ENCODE measurements around the gene CLPTM1. TPM values are rescaled to one million over a fixed set of nuclear protein-coding genes. Genes with fewer than 3 reads are reported as not detected.
"Not testable (repeated sequence)": the region's sequence is repeated elsewhere in the genome, so short reads cannot be mapped to it uniquely, and the experiment has no call there.

CLPTM1 gene
- polyA plus RNA-seq, 1 of the 3 experiments (the other 2 are of a cell fraction) = 86.5 TPM

DNA sequence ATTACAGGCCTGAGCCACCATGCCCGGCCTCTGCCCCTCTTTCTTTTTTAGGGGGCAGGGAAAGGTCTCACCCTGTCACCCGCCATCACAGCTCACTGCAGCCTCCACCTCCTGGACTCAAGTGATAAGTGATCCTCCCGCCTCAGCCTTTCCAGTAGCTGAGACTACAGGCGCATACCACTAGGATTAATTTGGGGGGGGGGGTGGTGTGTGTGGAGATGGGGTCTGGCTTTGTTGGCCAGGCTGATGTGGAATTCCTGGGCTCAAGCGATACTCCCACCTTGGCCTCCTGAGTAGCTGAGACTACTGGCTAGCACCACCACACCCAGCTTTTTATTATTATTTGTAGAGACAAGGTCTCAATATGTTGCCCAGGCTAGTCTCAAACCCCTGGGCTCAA lies 45.4 kb upstream of the CLPTM1 start:
- H3K36me3 ChIP-seq (replicated peaks in 1 of 2; ENCODE audit: control insufficient read depth in 1 of 2, insufficient read depth in 2 of 2, low read length in 1 of 2) = no peaks in the 10 kb centered on the region
- H3K27me3 ChIP-seq (ENCODE audit: insufficient read depth) = no peaks in the 10 kb centered on the region
- no peaks in the 10 kb centered on the region for H3K9me2 ChIP-seq
- H3K4me2 ChIP-seq = no peak overlapping the region; the same call in 1 of the 2 replicates
- peaks cover 5% of the 10 kb centered on the region for H3F3A ChIP-seq (replicated peaks; ENCODE audit: insufficient read depth)
- H3K79me2 ChIP-seq (ENCODE audit: insufficient read depth) = no peaks in the 10 kb centered on the region
- H4K20me1 ChIP-seq (ENCODE audit: insufficient read depth) = no peaks in the 10 kb centered on the region
- ChIA-PET POLR2A (interaction anchor here (1.2 kb wide), 1 partner anchor 39 kb away, joined by 3 read pairs; no protein-coding TSS in a partner anchor), CTCF (interaction anchor here (6.2 kb wide), 1 partner anchor 41 kb away, joined by 57 read pairs; no protein-coding TSS in a partner anchor)
- no peaks in the 10 kb centered on the region for H3K9me3 ChIP-seq
- 100% methylated on average over 4 of the region's 5 CpGs for WGBS (ENCODE audit: low lambda C conversion rate)
- H2AFZ ChIP-seq (ENCODE audit: low read depth) = no peak overlapping the region
- H3K27ac ChIP-seq (ENCODE audit: low read depth in 2 of 2, low read length in 1 of 2) = no peak overlapping the region; a peak in 1 of 4 replicates
- H3K4me3 ChIP-seq (ENCODE audit: low read depth in 2 of 2, low read length in 1 of 2) = no peak overlapping the region
- no peak for DNase-seq
- peaks cover 4 to 12% of the 10 kb centered on the region in 2 experiments; a peak in 1 of 4 replicates for H3K4me1 ChIP-seq (ENCODE audit: control insufficient read depth in 1 of 2, insufficient read depth in 2 of 2, low read depth in 1 of 2, low read length in 1 of 2)
- no peak overlapping the region for H3K9ac ChIP-seq
- TF ChIP-seq ZBTB33 (IDR thresholded peaks at IDR 0.05; ENCODE audit: borderline replicate concordance, low read depth) (no peak), FOXJ3 (CRISPR knock-in tag; IDR thresholded peaks at IDR 0.05) (no peak), YY1 (IDR thresholded peaks at IDR 0.05; ENCODE audit: low read depth) (no peak), GABPA (IDR thresholded peaks at IDR 0.05; ENCODE audit: low read depth) (no peak), CHD2 (IDR thresholded peaks at IDR 0.05; ENCODE audit: low read length, partially characterized antibody) (no peak), ELF1 (IDR thresholded peaks at IDR 0.05) (no peak), USF1 (IDR thresholded peaks at IDR 0.05; ENCODE audit: borderline replicate concordance, low read depth) (no peak)

DNA sequence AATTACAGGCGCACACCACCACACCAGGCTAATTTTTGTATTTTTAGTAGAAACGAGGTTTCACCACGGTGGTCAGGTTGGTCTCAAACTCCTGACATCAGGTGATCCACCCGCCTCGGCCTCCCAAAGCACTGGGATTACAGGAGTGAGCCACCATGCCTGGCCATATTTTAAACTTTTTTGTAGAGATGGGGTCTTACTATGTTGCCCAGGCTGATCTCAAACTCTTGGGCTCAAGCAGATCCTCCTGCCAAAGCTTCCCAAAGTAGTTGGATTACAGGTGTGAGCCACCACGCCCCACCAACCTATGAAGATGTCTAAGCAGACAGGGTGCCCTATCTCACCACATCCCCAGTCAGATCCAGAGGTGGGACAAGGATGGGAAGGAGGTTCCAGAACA lies 43.3 kb upstream of the CLPTM1 start:
- H3K9ac ChIP-seq; H4K20me1 ChIP-seq (ENCODE audit: insufficient read depth); H3K79me2 ChIP-seq (ENCODE audit: insufficient read depth); H3K36me3 ChIP-seq (replicated peaks in 1 of 2; ENCODE audit: control insufficient read depth in 1 of 2, insufficient read depth in 2 of 2, low read length in 1 of 2); H3K27me3 ChIP-seq (ENCODE audit: insufficient read depth); H3F3A ChIP-seq (replicated peaks; ENCODE audit: insufficient read depth); H3K4me3 ChIP-seq (ENCODE audit: low read depth in 2 of 2, low read length in 1 of 2); H3K4me1 ChIP-seq (ENCODE audit: control insufficient read depth in 1 of 2, insufficient read depth in 2 of 2, low read depth in 1 of 2, low read length in 1 of 2); H2AFZ ChIP-seq (ENCODE audit: low read depth); H3K4me2 ChIP-seq; H3K9me3 ChIP-seq; POLR2A ChIA-PET; DNase-seq; H3K27ac ChIP-seq (ENCODE audit: low read depth in 2 of 2, low read length in 1 of 2); H3K9me2 ChIP-seq: not testable (repeated sequence)
- 97% methylated on average over 6 of the region's 6 CpGs for WGBS (ENCODE audit: low lambda C conversion rate)
- CTCF ChIA-PET = interaction anchor here (0.6 to 6.2 kb wide), 6 partner anchors 8 to 419 kb away, joined by 3 to 57 read pairs (median 6); no protein-coding TSS in a partner anchor

- Histone ChIP-seq H2AFZ (ENCODE audit: low read depth) (no peak overlapping the region), H3K4me2 (no peak overlapping the region), H3K4me1 (ENCODE audit: control insufficient read depth in 1 of 2, insufficient read depth in 2 of 2, low read depth in 1 of 2, low read length in 1 of 2) (peaks cover 4% of the 10 kb centered on the region in 2 experiments; a peak in 1 of 4 replicates), H3K27ac (ENCODE audit: low read depth in 2 of 2, low read length in 1 of 2) (no peak overlapping the region), H3K9ac (no peak overlapping the region), H3K27me3 (ENCODE audit: insufficient read depth) (no peaks in the 10 kb centered on the region), H3F3A (replicated peaks; ENCODE audit: insufficient read depth) (peaks cover 5% of the 10 kb centered on the region), H3K9me3 (no peaks in the 10 kb centered on the region), H3K9me2 (no peaks in the 10 kb centered on the region), H3K36me3 (replicated peaks in 1 of 2; ENCODE audit: control insufficient read depth in 1 of 2, insufficient read depth in 2 of 2, low read length in 1 of 2) (no peaks in the 10 kb centered on the region), H3K4me3 (ENCODE audit: low read depth in 2 of 2, low read length in 1 of 2) (no peak overlapping the region), H3K79me2 (ENCODE audit: insufficient read depth) (no peaks in the 10 kb centered on the region), H4K20me1 (ENCODE audit: insufficient read depth) (no peaks in the 10 kb centered on the region)
- no peak for DNase-seq
- WGBS (ENCODE audit: low lambda C conversion rate) = 61% methylated on average over 5 of the region's 6 CpGs
- CTCF ChIA-PET = interaction anchor here (2.3 to 6.2 kb wide), 2 partner anchors 9 to 38 kb away, joined by 12 to 57 read pairs; no protein-coding TSS in a partner anchor
- POLR2A ChIA-PET = interaction anchor here (0.6 kb wide), 1 partner anchor 154 kb away, joined by 3 read pairs; no protein-coding TSS in a partner anchor
- TF ChIP-seq, protein P1, sequence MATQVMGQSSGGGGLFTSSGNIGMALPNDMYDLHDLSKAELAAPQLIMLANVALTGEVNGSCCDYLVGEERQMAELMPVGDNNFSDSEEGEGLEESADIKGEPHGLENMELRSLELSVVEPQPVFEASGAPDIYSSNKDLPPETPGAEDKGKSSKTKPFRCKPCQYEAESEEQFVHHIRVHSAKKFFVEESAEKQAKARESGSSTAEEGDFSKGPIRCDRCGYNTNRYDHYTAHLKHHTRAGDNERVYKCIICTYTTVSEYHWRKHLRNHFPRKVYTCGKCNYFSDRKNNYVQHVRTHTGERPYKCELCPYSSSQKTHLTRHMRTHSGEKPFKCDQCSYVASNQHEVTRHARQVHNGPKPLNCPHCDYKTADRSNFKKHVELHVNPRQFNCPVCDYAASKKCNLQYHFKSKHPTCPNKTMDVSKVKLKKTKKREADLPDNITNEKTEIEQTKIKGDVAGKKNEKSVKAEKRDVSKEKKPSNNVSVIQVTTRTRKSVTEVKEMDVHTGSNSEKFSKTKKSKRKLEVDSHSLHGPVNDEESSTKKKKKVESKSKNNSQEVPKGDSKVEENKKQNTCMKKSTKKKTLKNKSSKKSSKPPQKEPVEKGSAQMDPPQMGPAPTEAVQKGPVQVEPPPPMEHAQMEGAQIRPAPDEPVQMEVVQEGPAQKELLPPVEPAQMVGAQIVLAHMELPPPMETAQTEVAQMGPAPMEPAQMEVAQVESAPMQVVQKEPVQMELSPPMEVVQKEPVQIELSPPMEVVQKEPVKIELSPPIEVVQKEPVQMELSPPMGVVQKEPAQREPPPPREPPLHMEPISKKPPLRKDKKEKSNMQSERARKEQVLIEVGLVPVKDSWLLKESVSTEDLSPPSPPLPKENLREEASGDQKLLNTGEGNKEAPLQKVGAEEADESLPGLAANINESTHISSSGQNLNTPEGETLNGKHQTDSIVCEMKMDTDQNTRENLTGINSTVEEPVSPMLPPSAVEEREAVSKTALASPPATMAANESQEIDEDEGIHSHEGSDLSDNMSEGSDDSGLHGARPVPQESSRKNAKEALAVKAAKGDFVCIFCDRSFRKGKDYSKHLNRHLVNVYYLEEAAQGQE (IDR thresholded peaks at IDR 0.05; ENCODE audit: low read depth, low read length) = no peak
- TF ChIP-seq, protein P2, sequence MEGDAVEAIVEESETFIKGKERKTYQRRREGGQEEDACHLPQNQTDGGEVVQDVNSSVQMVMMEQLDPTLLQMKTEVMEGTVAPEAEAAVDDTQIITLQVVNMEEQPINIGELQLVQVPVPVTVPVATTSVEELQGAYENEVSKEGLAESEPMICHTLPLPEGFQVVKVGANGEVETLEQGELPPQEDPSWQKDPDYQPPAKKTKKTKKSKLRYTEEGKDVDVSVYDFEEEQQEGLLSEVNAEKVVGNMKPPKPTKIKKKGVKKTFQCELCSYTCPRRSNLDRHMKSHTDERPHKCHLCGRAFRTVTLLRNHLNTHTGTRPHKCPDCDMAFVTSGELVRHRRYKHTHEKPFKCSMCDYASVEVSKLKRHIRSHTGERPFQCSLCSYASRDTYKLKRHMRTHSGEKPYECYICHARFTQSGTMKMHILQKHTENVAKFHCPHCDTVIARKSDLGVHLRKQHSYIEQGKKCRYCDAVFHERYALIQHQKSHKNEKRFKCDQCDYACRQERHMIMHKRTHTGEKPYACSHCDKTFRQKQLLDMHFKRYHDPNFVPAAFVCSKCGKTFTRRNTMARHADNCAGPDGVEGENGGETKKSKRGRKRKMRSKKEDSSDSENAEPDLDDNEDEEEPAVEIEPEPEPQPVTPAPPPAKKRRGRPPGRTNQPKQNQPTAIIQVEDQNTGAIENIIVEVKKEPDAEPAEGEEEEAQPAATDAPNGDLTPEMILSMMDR (IDR thresholded peaks at IDR 0.05) = no peak
- TF ChIP-seq NFIC (IDR thresholded peaks at IDR 0.05; ENCODE audit: borderline replicate concordance) (no peak), RCOR1 (IDR thresholded peaks at IDR 0.05; ENCODE audit: low read length) (no peak), GATA2 (CRISPR knock-in tag; IDR thresholded peaks at IDR 0.05) (no peak), JUND (IDR thresholded peaks at IDR 0.05) (no peak), TCF12 (IDR thresholded peaks at IDR 0.05) (no peak), EZH2phosphoT487 (IDR thresholded peaks at IDR 0.05; ENCODE audit: borderline replicate concordance, low read depth) (no peak)
Observed at GRCh38 chr19:44912854-44913253, 42.3 kb upstream of the CLPTM1 start.

All from SK-N-SH (cell line).